Activated CD4-positive, alpha-beta T cell treated with anti-CD3 and anti-CD28 coated beads for 24 hours (primary cell): ENCODE measurements around the gene JHY.

ENCODE experiments used
- DNase-seq, 2 donors: peaks; one replicate each; pipeline ENCODE4 v3.0.0-alpha.2; 2020; ENCODE audit warnings: low read depth in 2 of 2

The JHY gene

GRCh38 chr11:122871302-122871701, 11.3 kb upstream of the JHY start:
- DNase-seq, result no peak

- no peak for DNase-seq
Observed at GRCh38 chr11:122872046-122872445, 10.5 kb upstream of the JHY start.

- DNase-seq, result no peak
Observed at GRCh38 chr11:122874991-122875390, 7.6 kb upstream of the JHY start.

- DNase-seq, result no peak
Observed at GRCh38 chr11:122877732-122878131, 4.8 kb upstream of the JHY start.

- DNase-seq, result no peak
Observed at GRCh38 chr11:122879785-122880184, 2.8 kb upstream of the JHY start.

GRCh38 chr11:122882857-122883645, 492 bp downstream of the JHY start:
- peak; percentile 7 to 17 for DNase-seq

GRCh38 chr11:122883646-122883979, 1.1 kb downstream of the JHY start:
- no peak for DNase-seq

- DNase-seq, result no peak
Observed at GRCh38 chr11:122888162-122888561, 5.6 kb downstream of the JHY start.

GRCh38 chr11:122893131-122893530, 10.6 kb downstream of the JHY start:
- no peak for DNase-seq

GRCh38 chr11:122895563-122895962, 13.0 kb downstream of the JHY start:
- no peak for DNase-seq

GRCh38 chr11:122897606-122898210, 15.1 kb downstream of the JHY start:
- no peak for DNase-seq

GRCh38 chr11:122898799-122899198, 16.2 kb downstream of the JHY start:
- no peak for DNase-seq

- DNase-seq, result no peak
Observed at GRCh38 chr11:122900587-122901202, 18.1 kb downstream of the JHY start.

GRCh38 chr11:122902951-122903350, 20.4 kb downstream of the JHY start:
- DNase-seq, result no peak

GRCh38 chr11:122910775-122911174, 28.2 kb downstream of the JHY start:
- DNase-seq, result no peak

GRCh38 chr11:122917311-122917710, 34.8 kb downstream of the JHY start:
- no peak for DNase-seq

GRCh38 chr11:122918734-122919133, 36.2 kb downstream of the JHY start:
- no peak for DNase-seq

- DNase-seq, result no peak
Observed at GRCh38 chr11:122920579-122920978, 38.0 kb downstream of the JHY start.

GRCh38 chr11:122922893-122923292, 40.3 kb downstream of the JHY start:
- no peak for DNase-seq

- DNase-seq, result no peak
Observed at GRCh38 chr11:122923302-122923701, 40.7 kb downstream of the JHY start.

- DNase-seq, result no peak
Observed at GRCh38 chr11:122931510-122931909, 49.0 kb downstream of the JHY start.

GRCh38 chr11:122933416-122933815, 50.9 kb downstream of the JHY start:
- no peak for DNase-seq

- no peak for DNase-seq
Observed at GRCh38 chr11:122937983-122938382, 55.4 kb downstream of the JHY start.
